SK-N-SH (cell line): Measurements from ENCODE around the gene SLC24A3. TPM values are rescaled to one million over a fixed set of nuclear protein-coding genes. Genes with fewer than 3 reads are reported as not detected.

Source experiments
- CTCF ChIA-PET: fragments of 300-600, 350-600 bp; formaldehyde crosslinking; extraction: SDS; loops from one replicate; lab custom pipeline; 2021; lab: Yijun Ruan, JAX
- POLR2A ChIA-PET: fragments of 350-600 bp; sonication (Branson Sonifier 250); formaldehyde crosslinking; extraction: SDS; loops from one replicate; lab custom pipeline; 2020; ENCODE audit warnings: antibody characterized with exemption, inconsistent platforms; lab: Yijun Ruan, JAX
- DNase-seq: peaks from one replicate; pipeline ENCODE4 v3.0.0; 2012
- H2AFZ ChIP-seq: fragments of 200-600 bp; sonication (generic); 2 replicates; pipeline ENCODE4 v1.8.1; 2016; ENCODE audit warnings: antibody characterized with exemption, mild to moderate bottlenecking, low read depth
- H3F3A ChIP-seq: fragments of 200-600 bp; sonication (generic); replicated peaks from 2 replicates; pipeline ENCODE3; 2016; ENCODE audit warnings: antibody characterized with exemption, mild to moderate bottlenecking; ENCODE audit not compliant: insufficient read depth
- H3K27ac ChIP-seq, 2 experiments: fragments of 200-500 bp in 1 of 2; fragments of 200-600 bp in 1 of 2; sonication (Bioruptor generic) in 1 of 2; sonication (generic), shearing (Covaris generic) in 1 of 2; 2 replicates each; pipeline versions ENCODE4 v1.5.1 to v1.6.1; 2014 to 2016; ENCODE audit warnings: low read depth in 2 of 2, inconsistent platforms in 1 of 2, low read length in 1 of 2, mild to moderate bottlenecking in 1 of 2, mixed read lengths in 1 of 2
- H3K27me3 ChIP-seq: fragments of 200-600 bp; sonication (generic), shearing (Covaris generic); 2 replicates; pipeline ENCODE4 v1.6.1; 2016; ENCODE audit warnings: mixed run types; ENCODE audit not compliant: insufficient read depth
- H3K36me3 ChIP-seq, 2 experiments: fragments of 200-500 bp in 1 of 2; fragments of 200-600 bp in 1 of 2; sonication (Bioruptor generic) in 1 of 2; sonication (generic) in 1 of 2; replicated peaks in 1 of 2; 2 replicates each; pipeline versions ENCODE3 to v1.5.1; 2014 to 2016; ENCODE audit warnings: low read length in 1 of 2, mild to moderate bottlenecking in 1 of 2; ENCODE audit not compliant: insufficient read depth in 2 of 2, control insufficient read depth in 1 of 2
- H3K4me1 ChIP-seq, 2 experiments: fragments of 200-500 bp in 1 of 2; fragments of 200-600 bp in 1 of 2; sonication (Bioruptor generic) in 1 of 2; sonication (generic), shearing (Covaris generic) in 1 of 2; 2 replicates each; pipeline versions ENCODE4 v1.5.1 to v1.6.1; 2014 to 2016; ENCODE audit warnings: low read depth in 1 of 2, low read length in 1 of 2, mixed run types in 1 of 2; ENCODE audit not compliant: insufficient read depth in 2 of 2, control insufficient read depth in 1 of 2
- H3K4me2 ChIP-seq: fragments of 200-600 bp; sonication (generic), shearing (Covaris generic); 2 replicates; pipeline ENCODE4 v1.6.1; 2017; ENCODE audit warnings: mixed run types
- H3K4me3 ChIP-seq, 2 experiments: fragments of 200-500 bp in 1 of 2; fragments of 200-600 bp in 1 of 2; sonication (Bioruptor generic) in 1 of 2; sonication (generic), shearing (Covaris generic) in 1 of 2; 2 replicates each; pipeline versions ENCODE4 v1.5.1 to v1.8.1; 2014 to 2016; ENCODE audit warnings: low read depth in 2 of 2, inconsistent platforms in 1 of 2, low read length in 1 of 2, mild to moderate bottlenecking in 1 of 2, mixed read lengths in 1 of 2, moderate library complexity in 1 of 2
- H3K79me2 ChIP-seq: fragments of 200-600 bp; sonication (generic); 2 replicates; pipeline ENCODE4 v1.8.1; 2017; ENCODE audit warnings: mild to moderate bottlenecking; ENCODE audit not compliant: insufficient read depth
- H3K9ac ChIP-seq: fragments of 200-600 bp; sonication (generic); 2 replicates; pipeline ENCODE4 v1.6.1; 2017; ENCODE audit warnings: mixed run types
- H3K9me2 ChIP-seq: fragments of 200-600 bp; sonication (generic); 2 replicates; pipeline ENCODE4 v1.6.1; 2017; ENCODE audit warnings: mixed run types
- H3K9me3 ChIP-seq: fragments of 200-600 bp; sonication (generic); 2 replicates; pipeline ENCODE4 v1.6.1; 2017; ENCODE audit warnings: mixed run types, mild to moderate bottlenecking, moderate library complexity
- H4K20me1 ChIP-seq: fragments of 200-600 bp; sonication (generic); 2 replicates; pipeline ENCODE4 v1.6.1; 2017; ENCODE audit warnings: mild to moderate bottlenecking, mixed run types; ENCODE audit not compliant: insufficient read depth
- EP300 ChIP-seq, 2 experiments: IDR thresholded peaks; 2 replicates each; pipeline versions ENCODE4 v1.4.0 to v1.6.1; 2012; ENCODE audit warnings: borderline replicate concordance in 1 of 2, low read depth in 1 of 2, low read length in 1 of 2
- EZH2phosphoT487 ChIP-seq: fragments of 200-600 bp; sonication (generic); IDR thresholded peaks from 2 replicates; pipeline ENCODE4 v1.6.1; 2017; ENCODE audit warnings: low read depth, mixed run types, mild to moderate bottlenecking, antibody characterized with exemption, moderate library complexity, borderline replicate concordance
- FOSL2 ChIP-seq: IDR thresholded peaks from 2 replicates; pipeline ENCODE4 v1.4.0; 2012; ENCODE audit warnings: low read depth, mild to moderate bottlenecking, moderate library complexity, borderline replicate concordance
- MXI1 ChIP-seq: IDR thresholded peaks from 2 replicates; pipeline ENCODE4 v1.6.1; 2012; ENCODE audit warnings: mild to moderate bottlenecking, low read depth, low read length, improper control_type of control experiment
- NFIC ChIP-seq: IDR thresholded peaks from 2 replicates; pipeline ENCODE4 v1.4.0; 2012; ENCODE audit warnings: borderline replicate concordance
- NRF1 ChIP-seq: IDR thresholded peaks from 2 replicates; pipeline ENCODE4 v1.6.1; 2012; ENCODE audit warnings: low read depth, mild to moderate bottlenecking, low read length
- POLR2AphosphoS5 ChIP-seq: IDR thresholded peaks from 2 replicates; pipeline ENCODE4 v1.6.1; 2012; ENCODE audit warnings: low read depth, low read length
- RCOR1 ChIP-seq: fragments of 150-350 bp; IDR thresholded peaks from 2 replicates; pipeline ENCODE4 v1.6.1; 2017; ENCODE audit warnings: antibody characterized with exemption, low read length
- RFX5 ChIP-seq: IDR thresholded peaks from 2 replicates; pipeline ENCODE4 v1.6.1; 2012; ENCODE audit warnings: mild to moderate bottlenecking, improper control_type of control experiment, low read length
- TAF1 ChIP-seq: IDR thresholded peaks from 2 replicates; pipeline ENCODE4 v1.6.1; 2012; ENCODE audit warnings: low read depth, mild to moderate bottlenecking, low read length, moderate library complexity, borderline replicate concordance
- TEAD4 ChIP-seq: IDR thresholded peaks from 2 replicates; pipeline ENCODE4 v1.4.0; 2012; ENCODE audit warnings: mild to moderate bottlenecking, borderline replicate concordance; ENCODE audit not compliant: insufficient read depth
- WGBS: methylation state at CpG from one replicate; pipeline ENCODE4 v1.1.6; 2017; ENCODE audit warnings: low lambda C conversion rate; 5-methylcytosine and 5-hydroxymethylcytosine counted together
- polyA plus RNA-seq, 3 experiments: library from polyadenylated mRNA; depleted of rRNA; stranded (reverse); fragments of >200 nt; gene quantifications; 2 replicates each; pipeline ENCODE4 v1.2.3, GENCODE V29; 2012
- TF ChIP-seq, protein P1 (sequence below): IDR thresholded peaks from 2 replicates; pipeline ENCODE4 v1.4.0; 2012; ENCODE audit warnings: low read depth, borderline replicate concordance
- TF ChIP-seq, protein P2 (sequence below): fragments of 150-350 bp; IDR thresholded peaks from 2 replicates; pipeline ENCODE4 v1.6.1; 2017; ENCODE audit warnings: antibody characterized with exemption, low read length, low read depth, borderline replicate concordance
- TF ChIP-seq, protein P3 (sequence below): fragments of 150-350 bp; IDR thresholded peaks from 2 replicates; pipeline ENCODE4 v1.6.1; 2016; ENCODE audit warnings: mild to moderate bottlenecking, low read depth, low read length

SLC24A3 gene
- polyA plus RNA-seq, 1 of the 3 experiments (the other 2 are of a cell fraction) = not detected

DNA sequence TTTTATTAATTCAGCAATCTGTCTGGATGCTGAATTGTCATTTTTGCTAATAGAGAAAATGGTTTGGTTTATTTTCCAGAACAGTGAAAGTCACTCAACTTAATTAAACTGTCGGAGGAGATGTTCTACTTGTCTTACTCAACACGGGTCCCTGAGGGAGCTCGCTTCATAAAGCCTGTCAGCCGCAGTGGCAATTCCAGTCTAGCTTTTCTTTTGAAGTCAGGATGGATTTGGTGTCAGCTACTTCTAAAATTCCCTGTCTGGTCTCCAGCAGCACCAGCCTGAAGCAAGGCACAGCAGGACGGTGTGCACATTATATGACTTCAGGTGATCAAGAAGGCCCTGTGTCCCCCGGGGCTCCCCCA is 261.5 kb downstream of the SLC24A3 start:
- H3K27me3 ChIP-seq = peaks cover 39% of the 10 kb centered on the region; the same call in 1 of the 2 replicates
- no peaks in the 10 kb centered on the region for H3K9me3 ChIP-seq
- no peaks in the 10 kb centered on the region for H3K4me1 ChIP-seq
- ChIA-PET CTCF (no interaction called here), POLR2A (no interaction called here)
- no peaks in the 10 kb centered on the region for H3K79me2 ChIP-seq
- H3K4me3 ChIP-seq = no peak overlapping the region
- H3K4me2 ChIP-seq = no peak overlapping the region
- TF ChIP-seq RFX5 (no peak), TEAD4 (no peak), EZH2phosphoT487 (no peak), NFIC (no peak), TAF1 (no peak), FOSL2 (no peak)
- TF ChIP-seq, protein P1, sequence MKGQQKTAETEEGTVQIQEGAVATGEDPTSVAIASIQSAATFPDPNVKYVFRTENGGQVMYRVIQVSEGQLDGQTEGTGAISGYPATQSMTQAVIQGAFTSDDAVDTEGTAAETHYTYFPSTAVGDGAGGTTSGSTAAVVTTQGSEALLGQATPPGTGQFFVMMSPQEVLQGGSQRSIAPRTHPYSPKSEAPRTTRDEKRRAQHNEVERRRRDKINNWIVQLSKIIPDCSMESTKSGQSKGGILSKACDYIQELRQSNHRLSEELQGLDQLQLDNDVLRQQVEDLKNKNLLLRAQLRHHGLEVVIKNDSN = no peak
- TF ChIP-seq, protein P2, sequence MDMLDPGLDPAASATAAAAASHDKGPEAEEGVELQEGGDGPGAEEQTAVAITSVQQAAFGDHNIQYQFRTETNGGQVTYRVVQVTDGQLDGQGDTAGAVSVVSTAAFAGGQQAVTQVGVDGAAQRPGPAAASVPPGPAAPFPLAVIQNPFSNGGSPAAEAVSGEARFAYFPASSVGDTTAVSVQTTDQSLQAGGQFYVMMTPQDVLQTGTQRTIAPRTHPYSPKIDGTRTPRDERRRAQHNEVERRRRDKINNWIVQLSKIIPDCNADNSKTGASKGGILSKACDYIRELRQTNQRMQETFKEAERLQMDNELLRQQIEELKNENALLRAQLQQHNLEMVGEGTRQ = no peak
- H3K27ac ChIP-seq = no peak overlapping the region
- no peak overlapping the region for H3K9ac ChIP-seq
- 5% methylated on average over 6 of the region's 6 CpGs for WGBS
- DNase-seq = no peak
- H3F3A ChIP-seq = no peaks in the 10 kb centered on the region
- H2AFZ ChIP-seq = no peak overlapping the region
- H4K20me1 ChIP-seq = no peaks in the 10 kb centered on the region
- no peaks in the 10 kb centered on the region for H3K36me3 ChIP-seq
- no peaks in the 10 kb centered on the region for H3K9me2 ChIP-seq

DNA sequence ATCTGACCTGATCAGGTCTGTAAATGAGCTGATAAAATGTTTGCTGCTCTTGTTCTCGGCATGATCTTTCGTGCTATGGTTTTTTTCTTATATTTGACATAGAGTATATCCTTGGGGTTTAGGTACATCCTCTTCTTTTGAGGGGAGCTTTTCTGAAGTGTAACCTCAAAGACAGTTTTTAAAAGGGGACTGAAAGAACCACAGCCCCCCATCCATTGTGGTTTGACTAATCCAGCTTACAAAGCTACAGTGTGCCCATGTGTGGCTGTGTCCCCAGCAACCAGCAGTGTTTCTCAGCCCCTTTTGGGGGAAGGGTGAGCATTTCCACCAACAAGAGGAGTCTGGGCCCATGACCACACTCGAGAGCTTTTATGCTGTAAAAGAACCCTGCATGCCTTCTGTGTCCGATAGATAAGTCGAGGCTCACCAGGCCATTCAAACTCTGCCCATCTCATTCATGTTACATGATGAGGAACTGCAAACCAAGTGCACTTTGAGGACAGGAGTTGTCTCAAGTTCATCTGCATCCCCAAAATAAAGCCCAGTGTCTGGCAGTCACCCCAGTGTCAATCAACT is 266.0 kb downstream of the SLC24A3 start:
- no peak overlapping the region for H3K27ac ChIP-seq
- H3K9ac ChIP-seq = no peak overlapping the region
- H3F3A ChIP-seq = no peaks in the 10 kb centered on the region
- POLR2A ChIA-PET = no interaction called here
- no peaks in the 10 kb centered on the region for H3K79me2 ChIP-seq
- CTCF ChIA-PET = no interaction called here
- no peaks in the 10 kb centered on the region for H3K36me3 ChIP-seq
- no peaks in the 10 kb centered on the region for H3K4me1 ChIP-seq
- H2AFZ ChIP-seq = no peak overlapping the region
- H3K4me3 ChIP-seq = no peak overlapping the region
- no peaks in the 10 kb centered on the region for H3K9me2 ChIP-seq
- TF ChIP-seq, protein P3, sequence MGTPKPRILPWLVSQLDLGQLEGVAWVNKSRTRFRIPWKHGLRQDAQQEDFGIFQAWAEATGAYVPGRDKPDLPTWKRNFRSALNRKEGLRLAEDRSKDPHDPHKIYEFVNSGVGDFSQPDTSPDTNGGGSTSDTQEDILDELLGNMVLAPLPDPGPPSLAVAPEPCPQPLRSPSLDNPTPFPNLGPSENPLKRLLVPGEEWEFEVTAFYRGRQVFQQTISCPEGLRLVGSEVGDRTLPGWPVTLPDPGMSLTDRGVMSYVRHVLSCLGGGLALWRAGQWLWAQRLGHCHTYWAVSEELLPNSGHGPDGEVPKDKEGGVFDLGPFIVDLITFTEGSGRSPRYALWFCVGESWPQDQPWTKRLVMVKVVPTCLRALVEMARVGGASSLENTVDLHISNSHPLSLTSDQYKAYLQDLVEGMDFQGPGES = no peak
- TF ChIP-seq MXI1 (no peak), EP300 (IDR thresholded peaks at IDR 0.05; ENCODE audit: borderline replicate concordance in 1 of 2, low read depth in 1 of 2, low read length in 1 of 2) (no peak), RCOR1 (no peak), NRF1 (no peak), POLR2AphosphoS5 (no peak), RFX5 (no peak)
- TF ChIP-seq, all 33 proteins: peak for 0
- DNase-seq = no peak
- no peak overlapping the region for H3K4me2 ChIP-seq
- H4K20me1 ChIP-seq = no peaks in the 10 kb centered on the region
- 17% methylated on average over 5 of the region's 5 CpGs for WGBS
- peaks cover 13% of the 10 kb centered on the region; the same call in 1 of the 2 replicates for H3K27me3 ChIP-seq
- no peaks in the 10 kb centered on the region for H3K9me3 ChIP-seq
